IMR-90 (cell line): ENCODE data around the gene C3orf38. TPM values are rescaled to one million over a fixed set of nuclear protein-coding genes. Genes with fewer than 3 reads are reported as not detected.

ENCODE experiments used
- ATAC-seq: fragments of 200-7000 bp; cut with Tn5 transposase; 2 replicates; pipeline ENCODE4 v1.9.1; 2020; ENCODE audit warnings: low read depth, mild to moderate bottlenecking, moderate library complexity
- BruUV-seq: library from RNA; stranded (reverse); fragments of 400-500 nt; replicated peaks from 2 replicates; lab custom pipeline; 2021; lab: Mats Ljungman, UMichigan
- CTCF ChIA-PET: fragments of 300-600 bp; formaldehyde crosslinking; extraction: SDS; loops from one replicate; lab custom pipeline; 2021; ENCODE audit warnings: antibody characterized with exemption; lab: Yijun Ruan, JAX
- POLR2A ChIA-PET: fragments of 300-600 bp; sonication (Branson Sonifier 250); formaldehyde crosslinking; loops from one replicate; lab custom pipeline; 2022; ENCODE audit warnings: antibody characterized with exemption; ENCODE audit not compliant: unreplicated experiment; lab: Charles Lee
- DNase-seq: peaks from one replicate; pipeline ENCODE4 v3.0.0; 2013
- H2AFZ ChIP-seq: replicated peaks from 2 replicates; pipeline ENCODE3; 2013; ENCODE audit warnings: low read length, mild to moderate bottlenecking; ENCODE audit not compliant: poor library complexity
- H2AK5ac ChIP-seq: 2 replicates; pipeline ENCODE4 v1.6.1; 2013; ENCODE audit warnings: low read depth, low read length, inconsistent platforms
- H2AK9ac ChIP-seq: replicated peaks from 2 replicates; pipeline ENCODE3; 2013; ENCODE audit warnings: mild to moderate bottlenecking, low read depth, low read length, moderate library complexity; ENCODE audit not compliant: poor library complexity
- H2BK120ac ChIP-seq: 2 replicates; pipeline ENCODE4 v1.6.1; 2013; ENCODE audit warnings: low read depth, low read length, inconsistent platforms
- H2BK15ac ChIP-seq: 3 replicates; pipeline ENCODE4 v1.6.1; 2013; ENCODE audit warnings: low read depth, low read length, inconsistent platforms
- H2BK20ac ChIP-seq: 2 replicates; pipeline ENCODE4 v1.6.1; 2013; ENCODE audit warnings: low read depth, mild to moderate bottlenecking, inconsistent platforms, low read length, moderate library complexity
- H2BK5ac ChIP-seq: 2 replicates; pipeline ENCODE4 v1.6.1; 2013; ENCODE audit warnings: mild to moderate bottlenecking, low read depth, low read length, inconsistent platforms; ENCODE audit not compliant: poor library complexity, severe bottlenecking
- H3K14ac ChIP-seq: replicated peaks from 2 replicates; pipeline ENCODE4 v1.6.1; 2013; ENCODE audit warnings: low read depth, low read length, inconsistent platforms
- H3K18ac ChIP-seq: 2 replicates; pipeline ENCODE4 v1.6.1; 2013; ENCODE audit warnings: low read depth, low read length, control low read depth
- H3K23ac ChIP-seq: 2 replicates; pipeline ENCODE4 v1.6.1; 2013; ENCODE audit warnings: low read depth, low read length, inconsistent platforms
- H3K27ac ChIP-seq: 2 replicates; pipeline ENCODE4 v1.5.1; 2013; ENCODE audit warnings: mild to moderate bottlenecking, control low read depth, low read length; ENCODE audit not compliant: insufficient read depth
- H3K27me3 ChIP-seq: 2 replicates; pipeline ENCODE4 v1.6.1; 2013; ENCODE audit warnings: low read length; ENCODE audit not compliant: control insufficient read depth, insufficient read depth
- H3K36me3 ChIP-seq: 2 replicates; pipeline ENCODE4 v1.6.1; 2013; ENCODE audit warnings: low read length, mixed read lengths; ENCODE audit not compliant: control insufficient read depth, insufficient read depth
- H3K4ac ChIP-seq: 2 replicates; pipeline ENCODE4 v1.6.1; 2013; ENCODE audit warnings: low read depth, low read length, inconsistent platforms
- H3K4me1 ChIP-seq: 2 replicates; pipeline ENCODE4 v1.6.1; 2013; ENCODE audit warnings: low read length, mixed read lengths; ENCODE audit not compliant: control insufficient read depth, insufficient read depth
- H3K4me2 ChIP-seq: 2 replicates; pipeline ENCODE4 v1.6.1; 2013; ENCODE audit warnings: low read depth, mild to moderate bottlenecking, control low read depth, low read length, moderate library complexity
- H3K4me3 ChIP-seq: 2 replicates; pipeline ENCODE4 v1.5.1; 2013; ENCODE audit warnings: low read depth, mild to moderate bottlenecking, control low read depth, low read length, moderate library complexity; ENCODE audit not compliant: insufficient read depth
- H3K56ac ChIP-seq: 2 replicates; pipeline ENCODE4 v1.6.1; 2013; ENCODE audit warnings: low read length, inconsistent platforms; ENCODE audit not compliant: insufficient read depth; ENCODE audit errors: extremely low read depth
- H3K79me1 ChIP-seq, 2 experiments: 2 replicates each; pipeline ENCODE4 v1.6.1; 2013; ENCODE audit warnings: low read length in 2 of 2, inconsistent platforms in 1 of 2, low read depth in 1 of 2
- H3K9ac ChIP-seq: 2 replicates; pipeline ENCODE4 v1.6.1; 2013; ENCODE audit warnings: low read depth, low read length, control low read depth
- H3K9me1 ChIP-seq: 2 replicates; pipeline ENCODE4 v1.6.1; 2013; ENCODE audit warnings: low read length, inconsistent platforms; ENCODE audit not compliant: insufficient read depth
- H3K9me3 ChIP-seq: 2 replicates; pipeline ENCODE4 v1.6.1; 2013; ENCODE audit warnings: low read length; ENCODE audit not compliant: control insufficient read depth, insufficient read depth
- H4K20me1 ChIP-seq: 2 replicates; pipeline ENCODE4 v1.6.1; 2013; ENCODE audit warnings: low read length, inconsistent platforms; ENCODE audit not compliant: insufficient read depth
- H4K5ac ChIP-seq: 2 replicates; pipeline ENCODE4 v1.6.1; 2013; ENCODE audit warnings: mild to moderate bottlenecking, low read depth, low read length, control low read depth
- H4K8ac ChIP-seq, 2 experiments: 2 replicates each; pipeline ENCODE4 v1.6.1; 2013; ENCODE audit warnings: low read depth in 2 of 2, low read length in 2 of 2, control low read depth in 1 of 2, inconsistent platforms in 1 of 2
- H4K91ac ChIP-seq: 2 replicates; pipeline ENCODE4 v1.6.1; 2013; ENCODE audit warnings: low read depth, low read length, inconsistent platforms; ENCODE audit not compliant: insufficient read depth
- CEBPB ChIP-seq: IDR thresholded peaks from 2 replicates; pipeline ENCODE4 v1.6.1; 2012; ENCODE audit warnings: low read depth, low read length, improper control_type of control experiment
- MAFK ChIP-seq: IDR thresholded peaks from 2 replicates; pipeline ENCODE4 v1.6.1; 2012; ENCODE audit warnings: low read depth, low read length, improper control_type of control experiment
- MXI1 ChIP-seq: IDR thresholded peaks from 2 replicates; pipeline ENCODE4 v1.6.1; 2012; ENCODE audit warnings: low read depth, mild to moderate bottlenecking, low read length, moderate library complexity, borderline replicate concordance
- POLR2A ChIP-seq: IDR thresholded peaks from 2 replicates; pipeline ENCODE4 v1.6.1; 2012; ENCODE audit warnings: mild to moderate bottlenecking, low read depth, low read length
- WGBS, 2 experiments: methylation state at CpG; one replicate each; pipeline versions ENCODE4 v1.1.5 to v1.1.7; 2013; ENCODE audit warnings: missing lambda C conversion rate in 2 of 2; ENCODE audit not compliant: insufficient read length in 1 of 2; ENCODE audit errors: extremely low coverage in 2 of 2; 5-methylcytosine and 5-hydroxymethylcytosine counted together
- dilution Hi-C: fragments of 300-500 bp; cut with HindIII; formaldehyde crosslinking; loops from one replicate; pipeline ENCODE4 v1.14.3; 2018; ENCODE audit warnings: low sequenced_read_pairs; ENCODE audit not compliant: unreplicated experiment
- in situ Hi-C: fragments of 300-500 bp; cut with MboI; formaldehyde crosslinking; loops from 3 replicates; pipeline ENCODE4 v1.14.3; 2019; ENCODE audit warnings: low sequenced_read_pairs, inconsistent platforms, mixed read lengths
- intact Hi-C: fragments of 100-400 bp; cut with micrococcal nuclease; formaldehyde crosslinking; loops from 2 replicates; pipeline ENCODE4 v1.10.0; 2022
- polyA plus RNA-seq, 3 experiments: library from polyadenylated mRNA; depleted of rRNA; stranded (reverse); fragments of >200 nt; gene quantifications; 2 replicates each; pipeline ENCODE4 v1.2.3, GENCODE V29; 2012; ENCODE audit warnings: low replicate concordance in 1 of 3
- total RNA-seq: library from RNA; depleted of rRNA; stranded (reverse); fragments of >200 nt; gene quantifications from 2 replicates; pipeline ENCODE4 v1.2.3, GENCODE V29; 2012

Gene C3orf38
- total and polyA plus RNA-seq, 2 of the 4 experiments (the other 2 are of a cell fraction): 11.1 to 16.7 TPM

- dilution Hi-C loops (no loop called here), in situ Hi-C loops (no loop called here), intact Hi-C loops (no loop called here)
- Histone ChIP-seq H3K18ac (no peak overlapping the region), H2BK15ac (no peak overlapping the region), H3K14ac (no peak overlapping the region), H3K27ac (no peak overlapping the region), H4K5ac (no peak overlapping the region), H3K56ac (no peak overlapping the region), H3K9me1 (no peaks in the 10 kb centered on the region), H3K4me1 (no peaks in the 10 kb centered on the region), H3K27me3 (no peaks in the 10 kb centered on the region), H4K8ac (no peak overlapping the region), H2BK5ac (no peak overlapping the region), H3K9me3 (no peaks in the 10 kb centered on the region), H3K4me2 (peak overlapping the region; percentile 86), H4K20me1 (no peaks in the 10 kb centered on the region), H2AK9ac (no peak overlapping the region), H2AFZ (no peak overlapping the region), H2BK120ac (no peak overlapping the region), H2AK5ac (no peak overlapping the region), H3K4me3 (peak overlapping the region; percentile 28), H4K91ac (no peak overlapping the region), H3K36me3 (peaks cover 14% of the 10 kb centered on the region), H3K23ac (no peak overlapping the region), H3K79me1 (peaks cover 7 to 33% of the 10 kb centered on the region in 2 experiments; a peak in 3 of 4 replicates), H2BK20ac (no peak overlapping the region), H3K4ac (no peak overlapping the region), H3K9ac (0 out of 2 replicates have a peak overlapping the region, but pooled peaks have one; percentile 56)
- no CpG with 5 or more reads among the region's 4 CpGs for WGBS, 2 experiments
- ChIA-PET CTCF (no interaction called here), POLR2A (no interaction called here)
- no TSS peak for BruUV-seq
- ATAC-seq: no peak
- TF ChIP-seq CEBPB: no peak
- TF ChIP-seq POLR2A: no peak
- no peak for TF ChIP-seq MXI1
- no peak for TF ChIP-seq MAFK
- no peak for DNase-seq
Measured at GRCh38 chr3:88151358-88151757, 1.6 kb downstream of the C3orf38 start.
